SK-N-SH (cell line): ENCODE data around the gene TIA1. TPM values are rescaled to one million over a fixed set of nuclear protein-coding genes. Genes with fewer than 3 reads are reported as not detected.

Experiments
- CTCF ChIA-PET: fragments of 300-600, 350-600 bp; formaldehyde crosslinking; extraction: SDS; loops from one replicate; lab custom pipeline; 2021; lab: Yijun Ruan, JAX
- POLR2A ChIA-PET: fragments of 350-600 bp; sonication (Branson Sonifier 250); formaldehyde crosslinking; extraction: SDS; loops from one replicate; lab custom pipeline; 2020; ENCODE audit warnings: antibody characterized with exemption, inconsistent platforms; lab: Yijun Ruan, JAX
- DNase-seq: peaks from one replicate; pipeline ENCODE4 v3.0.0; 2012
- H2AFZ ChIP-seq: fragments of 200-600 bp; sonication (generic); 2 replicates; pipeline ENCODE4 v1.8.1; 2016; ENCODE audit warnings: antibody characterized with exemption, mild to moderate bottlenecking, low read depth
- H3F3A ChIP-seq: fragments of 200-600 bp; sonication (generic); replicated peaks from 2 replicates; pipeline ENCODE3; 2016; ENCODE audit warnings: antibody characterized with exemption, mild to moderate bottlenecking; ENCODE audit not compliant: insufficient read depth
- H3K27ac ChIP-seq, 2 experiments: fragments of 200-500 bp in 1 of 2; fragments of 200-600 bp in 1 of 2; sonication (Bioruptor generic) in 1 of 2; sonication (generic), shearing (Covaris generic) in 1 of 2; 2 replicates each; pipeline versions ENCODE4 v1.5.1 to v1.6.1; 2014 to 2016; ENCODE audit warnings: low read depth in 2 of 2, inconsistent platforms in 1 of 2, low read length in 1 of 2, mild to moderate bottlenecking in 1 of 2, mixed read lengths in 1 of 2
- H3K27me3 ChIP-seq: fragments of 200-600 bp; sonication (generic), shearing (Covaris generic); 2 replicates; pipeline ENCODE4 v1.6.1; 2016; ENCODE audit warnings: mixed run types; ENCODE audit not compliant: insufficient read depth
- H3K36me3 ChIP-seq, 2 experiments: fragments of 200-500 bp in 1 of 2; fragments of 200-600 bp in 1 of 2; sonication (Bioruptor generic) in 1 of 2; sonication (generic) in 1 of 2; replicated peaks in 1 of 2; 2 replicates each; pipeline versions ENCODE3 to v1.5.1; 2014 to 2016; ENCODE audit warnings: low read length in 1 of 2, mild to moderate bottlenecking in 1 of 2; ENCODE audit not compliant: insufficient read depth in 2 of 2, control insufficient read depth in 1 of 2
- H3K4me1 ChIP-seq, 2 experiments: fragments of 200-500 bp in 1 of 2; fragments of 200-600 bp in 1 of 2; sonication (Bioruptor generic) in 1 of 2; sonication (generic), shearing (Covaris generic) in 1 of 2; 2 replicates each; pipeline versions ENCODE4 v1.5.1 to v1.6.1; 2014 to 2016; ENCODE audit warnings: low read depth in 1 of 2, low read length in 1 of 2, mixed run types in 1 of 2; ENCODE audit not compliant: insufficient read depth in 2 of 2, control insufficient read depth in 1 of 2
- H3K4me2 ChIP-seq: fragments of 200-600 bp; sonication (generic), shearing (Covaris generic); 2 replicates; pipeline ENCODE4 v1.6.1; 2017; ENCODE audit warnings: mixed run types
- H3K4me3 ChIP-seq, 2 experiments: fragments of 200-500 bp in 1 of 2; fragments of 200-600 bp in 1 of 2; sonication (Bioruptor generic) in 1 of 2; sonication (generic), shearing (Covaris generic) in 1 of 2; 2 replicates each; pipeline versions ENCODE4 v1.5.1 to v1.8.1; 2014 to 2016; ENCODE audit warnings: low read depth in 2 of 2, inconsistent platforms in 1 of 2, low read length in 1 of 2, mild to moderate bottlenecking in 1 of 2, mixed read lengths in 1 of 2, moderate library complexity in 1 of 2
- H3K79me2 ChIP-seq: fragments of 200-600 bp; sonication (generic); 2 replicates; pipeline ENCODE4 v1.8.1; 2017; ENCODE audit warnings: mild to moderate bottlenecking; ENCODE audit not compliant: insufficient read depth
- H3K9ac ChIP-seq: fragments of 200-600 bp; sonication (generic); 2 replicates; pipeline ENCODE4 v1.6.1; 2017; ENCODE audit warnings: mixed run types
- H3K9me2 ChIP-seq: fragments of 200-600 bp; sonication (generic); 2 replicates; pipeline ENCODE4 v1.6.1; 2017; ENCODE audit warnings: mixed run types
- H3K9me3 ChIP-seq: fragments of 200-600 bp; sonication (generic); 2 replicates; pipeline ENCODE4 v1.6.1; 2017; ENCODE audit warnings: mixed run types, mild to moderate bottlenecking, moderate library complexity
- H4K20me1 ChIP-seq: fragments of 200-600 bp; sonication (generic); 2 replicates; pipeline ENCODE4 v1.6.1; 2017; ENCODE audit warnings: mild to moderate bottlenecking, mixed run types; ENCODE audit not compliant: insufficient read depth
- CHD2 ChIP-seq: fragments of 150-350 bp; IDR thresholded peaks from 2 replicates; pipeline ENCODE4 v1.6.1; 2018; ENCODE audit warnings: low read length; ENCODE audit not compliant: partially characterized antibody
- EP300 ChIP-seq, 2 experiments: IDR thresholded peaks; 2 replicates each; pipeline versions ENCODE4 v1.4.0 to v1.6.1; 2012; ENCODE audit warnings: borderline replicate concordance in 1 of 2, low read depth in 1 of 2, low read length in 1 of 2
- GABPA ChIP-seq: IDR thresholded peaks from 2 replicates; pipeline ENCODE4 v1.4.0; 2012; ENCODE audit warnings: low read depth, mild to moderate bottlenecking
- GATA2 ChIP-seq: sonication (generic); formaldehyde crosslinking; IDR thresholded peaks from 2 replicates; pipeline ENCODE4 v1.5.0; 2020; ENCODE audit warnings: mild to moderate bottlenecking, missing genetic modification reagents
- NFIC ChIP-seq: IDR thresholded peaks from 2 replicates; pipeline ENCODE4 v1.4.0; 2012; ENCODE audit warnings: borderline replicate concordance
- NRF1 ChIP-seq: IDR thresholded peaks from 2 replicates; pipeline ENCODE4 v1.6.1; 2012; ENCODE audit warnings: low read depth, mild to moderate bottlenecking, low read length
- SIN3A ChIP-seq: IDR thresholded peaks from 2 replicates; pipeline ENCODE4 v1.6.1; 2012; ENCODE audit warnings: low read depth, mild to moderate bottlenecking, low read length, moderate library complexity, borderline replicate concordance
- TEAD4 ChIP-seq: IDR thresholded peaks from 2 replicates; pipeline ENCODE4 v1.4.0; 2012; ENCODE audit warnings: mild to moderate bottlenecking, borderline replicate concordance; ENCODE audit not compliant: insufficient read depth
- WGBS: methylation state at CpG from one replicate; pipeline ENCODE4 v1.1.6; 2017; ENCODE audit warnings: low lambda C conversion rate; 5-methylcytosine and 5-hydroxymethylcytosine counted together
- polyA plus RNA-seq, 3 experiments: library from polyadenylated mRNA; depleted of rRNA; stranded (reverse); fragments of >200 nt; gene quantifications; 2 replicates each; pipeline ENCODE4 v1.2.3, GENCODE V29; 2012
- TF ChIP-seq, protein P1 (sequence below): IDR thresholded peaks from 2 replicates; pipeline ENCODE4 v1.6.1; 2012; ENCODE audit warnings: mild to moderate bottlenecking, low read depth, low read length, moderate library complexity
- TF ChIP-seq, protein P2 (sequence below): fragments of 150-350 bp; IDR thresholded peaks from 2 replicates; pipeline ENCODE4 v1.6.1; 2017; ENCODE audit warnings: antibody characterized with exemption, low read length, low read depth, borderline replicate concordance
- TF ChIP-seq, protein P3 (sequence below): IDR thresholded peaks from 2 replicates; pipeline ENCODE4 v1.4.0; 2012; ENCODE audit warnings: low read depth
- TF ChIP-seq, protein P4 (sequence below): fragments of 200-600 bp; sonication (generic); IDR thresholded peaks from 2 replicates; pipeline ENCODE4 v1.6.1; 2017; ENCODE audit warnings: antibody characterized with exemption, mild to moderate bottlenecking, moderate library complexity

Gene TIA1
- polyA plus RNA-seq, 1 of the 3 experiments (the other 2 are of a cell fraction) = 77.7 TPM

DNA sequence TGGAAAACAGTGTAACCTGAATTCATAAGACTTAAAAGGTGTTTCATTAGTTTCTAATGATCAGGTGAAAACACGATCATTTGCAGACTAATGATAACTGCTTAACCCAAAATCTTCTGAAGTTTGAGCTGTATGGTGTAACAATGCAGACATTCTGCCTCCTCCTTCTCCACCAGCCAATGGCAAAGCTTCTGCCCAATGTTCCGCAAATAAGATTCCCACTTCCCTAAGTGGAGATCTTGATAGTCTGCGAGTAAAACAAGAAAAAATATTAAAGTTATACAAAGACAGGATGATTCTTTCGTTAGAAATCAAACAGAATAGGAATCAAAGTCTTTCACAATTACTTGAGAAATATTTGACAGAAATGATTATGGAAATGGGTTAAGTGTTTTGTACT lies 65.7 kb downstream of the TIA1 start:
- peaks cover 0 to 23% of the 10 kb centered on the region in 2 experiments for H3K36me3 ChIP-seq
- H3K27ac ChIP-seq = no peak overlapping the region
- no peak for TF ChIP-seq GABPA
- ChIA-PET POLR2A (no interaction called here), CTCF (interaction anchor here (0.7 to 1.0 kb wide), 2 partner anchors 40 to 465 kb away, joined by 3 to 4 read pairs; no protein-coding TSS in a partner anchor)
- no peaks in the 10 kb centered on the region for H4K20me1 ChIP-seq
- no peak overlapping the region for H3K9ac ChIP-seq
- no peak overlapping the region for H3K4me3 ChIP-seq
- no peaks in the 10 kb centered on the region for H3K9me2 ChIP-seq
- no peak overlapping the region for H3K4me2 ChIP-seq
- DNase-seq = no peak
- H3K79me2 ChIP-seq = no peaks in the 10 kb centered on the region
- no peaks in the 10 kb centered on the region for H3K27me3 ChIP-seq
- no peak overlapping the region for H2AFZ ChIP-seq
- H3K9me3 ChIP-seq = no peaks in the 10 kb centered on the region
- WGBS = 92% methylated on average over 4 of the region's 4 CpGs
- peaks cover 15% of the 10 kb centered on the region for H3F3A ChIP-seq
- peaks cover 0 to 7% of the 10 kb centered on the region in 2 experiments; a peak in 1 of 4 replicates for H3K4me1 ChIP-seq

DNA sequence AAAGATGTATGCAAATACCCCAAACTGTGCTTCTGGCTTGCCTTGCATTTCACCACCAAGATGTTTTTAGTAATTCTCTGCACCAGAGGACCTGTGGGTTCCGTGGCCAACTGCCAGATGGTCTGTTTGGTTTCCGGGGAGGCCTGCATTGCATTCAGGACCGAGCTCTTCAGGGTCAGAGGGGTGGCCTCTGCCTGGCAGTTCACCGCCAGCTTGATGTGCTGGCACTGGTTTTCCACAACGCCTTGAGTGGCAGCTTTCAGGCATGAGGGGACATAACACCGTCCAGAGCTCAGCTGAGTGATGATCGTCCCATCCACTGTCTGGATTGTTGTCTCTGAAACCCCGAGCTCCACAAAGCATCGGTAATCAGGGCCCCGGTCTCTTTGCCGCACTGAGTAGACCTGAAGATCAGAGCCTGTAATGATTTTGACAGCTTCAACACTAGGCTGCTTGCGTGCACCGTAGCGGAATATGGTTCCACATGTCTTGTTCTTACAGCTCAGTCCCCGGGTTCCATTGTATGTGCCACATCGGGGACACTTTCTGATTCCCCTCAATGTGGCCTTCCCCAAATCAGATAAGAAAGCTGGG lies 67.0 kb downstream of the TIA1 start:
- no peaks in the 10 kb centered on the region for H3K9me2 ChIP-seq
- H3K4me2 ChIP-seq = peak overlapping the region; percentile 48; the same call in 1 of the 2 replicates

DNA sequence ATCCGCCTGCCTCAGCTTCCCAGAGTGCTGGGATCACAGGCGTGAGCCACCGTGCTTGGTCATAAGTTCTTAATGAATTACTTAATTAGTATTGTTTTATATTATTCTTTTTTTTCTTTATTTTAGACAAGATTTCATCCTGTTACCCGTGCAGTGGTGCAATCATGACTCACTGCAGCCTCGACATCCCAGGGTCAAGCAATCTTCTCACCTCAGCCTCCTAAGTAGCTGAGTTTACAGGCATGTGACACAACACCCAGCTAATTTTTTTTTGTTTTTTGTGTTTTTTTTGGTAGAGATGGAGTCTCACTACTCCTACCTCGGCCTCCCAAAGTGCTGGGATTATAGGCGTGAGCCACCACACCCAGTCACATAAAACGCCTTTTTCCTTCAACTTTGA lies 74.9 kb downstream of the TIA1 start:
- H3K27me3 ChIP-seq = no peaks in the 10 kb centered on the region
- no peak for DNase-seq
- POLR2A ChIA-PET = no interaction called here
- H3K4me1 ChIP-seq = no peaks in the 10 kb centered on the region
- 88% methylated on average over 8 of the region's 8 CpGs for WGBS
- no peaks in the 10 kb centered on the region for H3K79me2 ChIP-seq
- no peak overlapping the region for H3K4me3 ChIP-seq
- peaks cover 4 to 38% of the 10 kb centered on the region in 2 experiments for H3K36me3 ChIP-seq
- no peak overlapping the region for H3K27ac ChIP-seq
- no peak overlapping the region for H3K4me2 ChIP-seq
- no peak overlapping the region for H2AFZ ChIP-seq
- H3K9me2 ChIP-seq = no peaks in the 10 kb centered on the region
- H4K20me1 ChIP-seq = no peaks in the 10 kb centered on the region
- no peak overlapping the region for H3K9ac ChIP-seq
- TF ChIP-seq CHD2 = no peak
- no peak for TF ChIP-seq TEAD4
- TF ChIP-seq, protein P1, sequence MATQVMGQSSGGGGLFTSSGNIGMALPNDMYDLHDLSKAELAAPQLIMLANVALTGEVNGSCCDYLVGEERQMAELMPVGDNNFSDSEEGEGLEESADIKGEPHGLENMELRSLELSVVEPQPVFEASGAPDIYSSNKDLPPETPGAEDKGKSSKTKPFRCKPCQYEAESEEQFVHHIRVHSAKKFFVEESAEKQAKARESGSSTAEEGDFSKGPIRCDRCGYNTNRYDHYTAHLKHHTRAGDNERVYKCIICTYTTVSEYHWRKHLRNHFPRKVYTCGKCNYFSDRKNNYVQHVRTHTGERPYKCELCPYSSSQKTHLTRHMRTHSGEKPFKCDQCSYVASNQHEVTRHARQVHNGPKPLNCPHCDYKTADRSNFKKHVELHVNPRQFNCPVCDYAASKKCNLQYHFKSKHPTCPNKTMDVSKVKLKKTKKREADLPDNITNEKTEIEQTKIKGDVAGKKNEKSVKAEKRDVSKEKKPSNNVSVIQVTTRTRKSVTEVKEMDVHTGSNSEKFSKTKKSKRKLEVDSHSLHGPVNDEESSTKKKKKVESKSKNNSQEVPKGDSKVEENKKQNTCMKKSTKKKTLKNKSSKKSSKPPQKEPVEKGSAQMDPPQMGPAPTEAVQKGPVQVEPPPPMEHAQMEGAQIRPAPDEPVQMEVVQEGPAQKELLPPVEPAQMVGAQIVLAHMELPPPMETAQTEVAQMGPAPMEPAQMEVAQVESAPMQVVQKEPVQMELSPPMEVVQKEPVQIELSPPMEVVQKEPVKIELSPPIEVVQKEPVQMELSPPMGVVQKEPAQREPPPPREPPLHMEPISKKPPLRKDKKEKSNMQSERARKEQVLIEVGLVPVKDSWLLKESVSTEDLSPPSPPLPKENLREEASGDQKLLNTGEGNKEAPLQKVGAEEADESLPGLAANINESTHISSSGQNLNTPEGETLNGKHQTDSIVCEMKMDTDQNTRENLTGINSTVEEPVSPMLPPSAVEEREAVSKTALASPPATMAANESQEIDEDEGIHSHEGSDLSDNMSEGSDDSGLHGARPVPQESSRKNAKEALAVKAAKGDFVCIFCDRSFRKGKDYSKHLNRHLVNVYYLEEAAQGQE = no peak
- TF ChIP-seq EP300 (IDR thresholded peaks at IDR 0.05; ENCODE audit: borderline replicate concordance in 1 of 2, low read depth in 1 of 2, low read length in 1 of 2) = no peak
- no peak for TF ChIP-seq NRF1
- TF ChIP-seq, protein P2, sequence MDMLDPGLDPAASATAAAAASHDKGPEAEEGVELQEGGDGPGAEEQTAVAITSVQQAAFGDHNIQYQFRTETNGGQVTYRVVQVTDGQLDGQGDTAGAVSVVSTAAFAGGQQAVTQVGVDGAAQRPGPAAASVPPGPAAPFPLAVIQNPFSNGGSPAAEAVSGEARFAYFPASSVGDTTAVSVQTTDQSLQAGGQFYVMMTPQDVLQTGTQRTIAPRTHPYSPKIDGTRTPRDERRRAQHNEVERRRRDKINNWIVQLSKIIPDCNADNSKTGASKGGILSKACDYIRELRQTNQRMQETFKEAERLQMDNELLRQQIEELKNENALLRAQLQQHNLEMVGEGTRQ = no peak
- TF ChIP-seq, protein P3, sequence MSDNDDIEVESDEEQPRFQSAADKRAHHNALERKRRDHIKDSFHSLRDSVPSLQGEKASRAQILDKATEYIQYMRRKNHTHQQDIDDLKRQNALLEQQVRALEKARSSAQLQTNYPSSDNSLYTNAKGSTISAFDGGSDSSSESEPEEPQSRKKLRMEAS = no peak
- TF ChIP-seq GATA2 (CRISPR knock-in tag) = no peak
- CTCF ChIA-PET = no interaction called here
- no peaks in the 10 kb centered on the region for H3F3A ChIP-seq
- H3K9me3 ChIP-seq = no peaks in the 10 kb centered on the region

More for the DNA sequence above, 67.0 kb downstream of the TIA1 start:
- Histone ChIP-seq H3K79me2 (no peaks in the 10 kb centered on the region), H2AFZ (no peak overlapping the region), H3K27me3 (no peaks in the 10 kb centered on the region), H3K9ac (no peak overlapping the region), H3K4me1 (peaks cover 0 to 7% of the 10 kb centered on the region in 2 experiments; a peak in 1 of 4 replicates), H3K36me3 (peaks cover 0 to 26% of the 10 kb centered on the region in 2 experiments), H3F3A (peaks cover 15% of the 10 kb centered on the region)
- CTCF ChIA-PET = no interaction called here
- WGBS = 87% methylated on average over 9 of the region's 16 CpGs
- no peak for DNase-seq
- TF ChIP-seq SIN3A (no peak), NFIC (0 out of 2 replicates have a peak, but pooled peaks have one; percentile 5)
- TF ChIP-seq, protein P4, sequence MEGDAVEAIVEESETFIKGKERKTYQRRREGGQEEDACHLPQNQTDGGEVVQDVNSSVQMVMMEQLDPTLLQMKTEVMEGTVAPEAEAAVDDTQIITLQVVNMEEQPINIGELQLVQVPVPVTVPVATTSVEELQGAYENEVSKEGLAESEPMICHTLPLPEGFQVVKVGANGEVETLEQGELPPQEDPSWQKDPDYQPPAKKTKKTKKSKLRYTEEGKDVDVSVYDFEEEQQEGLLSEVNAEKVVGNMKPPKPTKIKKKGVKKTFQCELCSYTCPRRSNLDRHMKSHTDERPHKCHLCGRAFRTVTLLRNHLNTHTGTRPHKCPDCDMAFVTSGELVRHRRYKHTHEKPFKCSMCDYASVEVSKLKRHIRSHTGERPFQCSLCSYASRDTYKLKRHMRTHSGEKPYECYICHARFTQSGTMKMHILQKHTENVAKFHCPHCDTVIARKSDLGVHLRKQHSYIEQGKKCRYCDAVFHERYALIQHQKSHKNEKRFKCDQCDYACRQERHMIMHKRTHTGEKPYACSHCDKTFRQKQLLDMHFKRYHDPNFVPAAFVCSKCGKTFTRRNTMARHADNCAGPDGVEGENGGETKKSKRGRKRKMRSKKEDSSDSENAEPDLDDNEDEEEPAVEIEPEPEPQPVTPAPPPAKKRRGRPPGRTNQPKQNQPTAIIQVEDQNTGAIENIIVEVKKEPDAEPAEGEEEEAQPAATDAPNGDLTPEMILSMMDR = no peak
- TF ChIP-seq, all 33 proteins: peak for 1
- Histone ChIP-seq H3K27ac (peak overlapping the region in 1 of 2 experiments; percentile 64; a peak in 2 of 4 replicates), H4K20me1 (no peaks in the 10 kb centered on the region), H3K9me3 (no peaks in the 10 kb centered on the region), H3K4me3 (no peak overlapping the region)
- POLR2A ChIA-PET = no interaction called here
